HG02970 (cell line): ENCODE data around the gene CD274.
A peak's percentile ranks its signal among the peaks of the same experiment; 100 is the strongest.
"Not testable (repeated sequence)": the region's sequence is repeated elsewhere in the genome, so short reads cannot be mapped to it uniquely, and the experiment has no call there.

ENCODE experiments used
- ATAC-seq: cut with Tn5 transposase; IDR thresholded peaks from one replicate; pipeline ENCODE4 v1.9.1; 2021; ENCODE audit warnings: mild to moderate bottlenecking, moderate library complexity, moderate number of reproducible peaks; ENCODE audit not compliant: unreplicated experiment, low FRiP score

Gene CD274

DNA sequence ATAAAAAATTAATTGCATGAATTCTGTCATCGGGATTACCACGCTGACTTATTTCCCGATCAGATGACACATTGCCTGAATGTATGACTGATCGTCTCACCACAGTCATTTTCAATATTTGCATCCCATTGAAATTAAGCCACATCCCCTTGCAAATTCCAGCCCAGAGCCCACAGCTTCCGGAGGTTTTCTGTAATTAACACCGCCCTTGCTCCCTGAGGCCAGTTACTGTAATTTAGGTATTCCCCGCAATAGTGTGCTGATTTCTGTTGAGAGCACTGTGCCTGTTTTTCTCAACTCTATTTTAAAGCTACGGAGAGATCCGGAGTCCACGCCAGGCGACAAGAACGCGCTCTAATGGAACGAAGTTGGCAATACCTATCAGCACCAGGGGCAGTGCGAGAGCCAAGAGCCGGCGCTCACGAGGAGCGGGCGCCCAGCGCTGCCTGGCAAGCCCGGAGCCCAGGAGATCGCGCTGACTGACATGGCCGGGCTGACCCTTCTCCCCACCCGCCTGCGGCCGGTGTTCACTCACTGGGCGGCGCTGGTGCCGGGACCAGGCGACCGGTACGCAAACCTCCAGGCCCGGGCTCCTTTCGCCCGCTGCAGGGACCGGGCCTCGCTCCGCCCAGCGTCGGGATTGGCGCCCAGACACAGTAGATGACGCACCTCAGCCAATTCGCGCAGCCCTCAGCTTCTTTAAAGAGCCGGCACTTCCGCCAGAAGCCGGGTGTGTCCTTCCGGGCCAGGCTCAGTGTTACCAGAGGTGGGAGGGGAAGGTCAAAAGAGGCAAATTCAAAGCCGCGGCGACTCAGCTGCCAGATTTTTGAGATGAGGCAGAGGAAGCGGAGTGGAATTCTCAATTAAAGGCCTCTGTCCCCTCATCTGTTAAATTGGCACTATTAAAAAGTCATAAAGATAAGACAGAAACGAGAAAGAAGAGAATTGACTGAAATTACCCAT is 12.8 kb upstream of the CD274 start, which contains the start of gene PLGRKT:
Gene PLGRKT, minus strand, starts transcription at position 672 of the 963 bp plus-strand sequence. CDS start 5,948 bp downstream, outside the sequence.
- peak; percentile 85 for ATAC-seq

DNA sequence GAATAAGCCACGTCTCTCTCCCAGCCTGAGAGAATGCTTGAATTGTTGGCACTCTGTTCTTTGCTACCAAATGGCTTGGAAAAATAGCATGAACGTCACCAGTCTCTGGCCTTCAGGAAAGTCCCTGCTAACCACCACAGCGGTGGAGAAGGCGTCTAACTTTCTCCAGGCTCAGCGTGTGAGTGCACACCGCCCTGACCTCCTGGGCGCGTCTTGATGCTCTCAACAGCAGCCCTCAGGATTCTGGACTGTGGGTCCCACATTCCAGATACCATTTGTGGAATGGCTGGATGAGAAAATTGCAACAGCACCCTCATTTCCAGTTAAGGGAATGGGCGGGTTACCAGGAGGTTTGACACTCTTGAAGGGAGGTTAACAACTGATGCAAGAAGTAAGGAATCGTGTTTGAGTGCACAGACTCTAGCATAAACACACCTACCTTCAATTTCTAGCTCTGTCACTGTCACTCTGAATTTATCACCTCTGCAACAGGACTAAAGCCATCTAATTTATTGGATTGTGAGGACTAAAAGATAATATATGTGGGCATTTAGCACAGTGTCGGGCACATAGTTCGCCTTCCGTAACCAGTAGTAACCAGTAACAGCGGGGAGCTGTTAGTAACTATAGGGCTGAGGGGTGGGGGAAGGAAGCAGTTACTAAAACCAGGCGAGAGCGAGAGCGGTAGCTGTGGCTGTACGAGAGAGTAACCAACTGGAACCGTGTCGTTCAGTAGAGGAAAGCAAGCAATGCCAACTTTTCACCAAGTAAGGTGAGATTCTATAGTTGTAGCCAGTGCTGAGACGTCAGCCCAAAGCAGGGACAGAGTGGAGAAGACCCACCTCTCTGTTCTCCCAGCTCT is 11.8 kb upstream of the CD274 start:
- peak; percentile 35 for ATAC-seq

DNA sequence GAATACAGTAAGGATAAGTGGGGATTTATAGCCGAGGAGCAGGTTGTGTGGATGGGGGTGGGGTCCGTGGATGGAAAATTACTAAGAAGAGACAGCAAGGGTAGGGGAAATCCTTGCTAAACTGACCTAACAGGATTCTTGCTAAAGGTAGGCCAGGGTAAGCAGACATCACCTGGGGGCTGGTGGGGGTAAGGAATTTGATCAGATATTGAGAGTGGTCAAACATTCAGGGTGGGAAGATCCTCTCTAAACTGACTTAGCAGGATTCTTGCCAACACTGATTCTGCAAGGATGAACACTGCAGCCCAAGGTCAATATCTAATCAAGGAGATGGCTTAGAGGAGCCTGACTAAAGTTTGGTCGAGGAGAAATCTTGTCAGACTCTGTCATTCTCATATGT is 9.9 kb upstream of the CD274 start:
- ATAC-seq = no peak

DNA sequence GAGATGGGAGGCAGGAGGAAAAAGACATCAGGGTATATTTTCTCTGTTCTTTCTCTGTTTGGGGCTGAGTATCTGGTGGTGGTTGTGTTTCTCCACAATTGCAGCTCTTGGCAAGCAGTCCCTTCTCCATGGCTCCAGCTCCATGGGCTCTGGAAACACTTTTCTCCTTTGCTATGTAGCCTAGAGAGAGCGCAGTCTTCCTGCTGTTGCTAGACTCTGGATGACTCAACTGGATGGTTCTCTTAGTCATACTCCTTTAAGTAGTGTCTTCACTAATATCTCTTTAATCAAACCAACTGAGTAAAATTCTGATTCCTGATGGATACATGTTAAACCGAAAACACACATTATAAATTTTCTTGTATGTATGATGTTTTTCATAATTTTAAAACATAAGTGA is 9.3 kb upstream of the CD274 start:
- ATAC-seq = no peak

DNA sequence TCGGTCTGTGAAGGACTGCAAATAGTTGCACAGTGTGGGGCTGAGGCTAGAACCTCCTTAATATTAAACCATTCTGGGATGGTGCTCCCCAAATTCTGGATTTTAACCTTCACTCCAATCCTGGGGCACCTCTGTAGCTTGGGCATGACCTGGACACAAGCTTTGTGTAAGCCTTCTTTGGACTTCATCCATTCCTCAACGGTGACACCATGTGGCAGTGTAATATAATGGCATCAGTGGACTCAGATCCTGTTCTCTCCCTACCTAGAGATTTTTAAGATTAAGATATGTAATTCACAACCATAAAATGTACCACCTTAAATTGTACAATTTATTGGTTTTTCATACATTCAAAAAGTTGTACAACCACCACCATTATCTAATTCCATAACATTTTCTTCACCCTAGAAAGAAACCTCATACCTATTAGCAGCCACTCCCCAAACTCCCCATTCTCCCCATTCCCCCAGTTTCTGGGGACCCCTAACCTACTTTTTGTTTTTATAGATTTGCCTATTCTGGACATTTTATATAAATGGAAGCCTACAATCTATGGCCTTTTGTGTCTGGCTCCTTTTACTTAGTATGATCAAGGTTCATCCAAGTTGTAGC is 7.8 kb upstream of the CD274 start:
- no peak for ATAC-seq

DNA sequence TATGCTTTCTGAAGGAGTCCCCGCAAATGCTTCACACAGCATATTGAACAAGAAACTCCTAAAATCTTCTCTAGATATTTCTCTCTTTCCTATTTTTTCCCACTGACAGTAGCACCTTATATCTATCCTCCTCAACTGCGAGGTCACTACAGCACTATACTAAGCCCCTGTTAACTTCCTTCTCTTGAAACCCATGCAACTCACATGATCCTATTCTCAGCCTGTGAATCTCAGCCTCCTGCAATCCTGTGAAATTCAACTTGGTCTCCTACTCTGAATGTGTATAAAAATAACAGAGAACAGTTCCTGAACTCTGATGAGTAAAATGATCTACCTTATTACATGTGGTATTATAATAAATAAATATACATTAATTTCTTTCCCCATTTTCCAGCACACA is 6.5 kb upstream of the CD274 start:
- no peak for ATAC-seq

DNA sequence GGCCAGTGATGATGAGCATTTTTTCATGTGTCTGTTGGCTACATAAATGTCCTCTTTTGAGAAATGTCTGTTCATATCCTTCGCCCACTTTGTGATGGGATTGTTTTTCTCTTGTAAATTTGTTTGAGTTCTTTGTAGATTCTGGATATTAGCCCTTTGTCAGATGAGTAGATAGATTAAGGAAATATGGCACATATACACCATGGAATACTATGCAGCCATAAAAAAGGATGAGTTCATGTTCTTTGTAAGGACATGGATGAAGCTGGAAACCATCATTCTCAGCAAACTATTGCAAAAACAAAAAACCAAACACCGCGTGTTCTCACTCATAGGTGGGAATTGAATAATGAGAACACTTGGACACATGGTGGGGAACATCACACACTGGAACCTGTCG is 5.2 kb upstream of the CD274 start:
- ATAC-seq = not testable (repeated sequence)

DNA sequence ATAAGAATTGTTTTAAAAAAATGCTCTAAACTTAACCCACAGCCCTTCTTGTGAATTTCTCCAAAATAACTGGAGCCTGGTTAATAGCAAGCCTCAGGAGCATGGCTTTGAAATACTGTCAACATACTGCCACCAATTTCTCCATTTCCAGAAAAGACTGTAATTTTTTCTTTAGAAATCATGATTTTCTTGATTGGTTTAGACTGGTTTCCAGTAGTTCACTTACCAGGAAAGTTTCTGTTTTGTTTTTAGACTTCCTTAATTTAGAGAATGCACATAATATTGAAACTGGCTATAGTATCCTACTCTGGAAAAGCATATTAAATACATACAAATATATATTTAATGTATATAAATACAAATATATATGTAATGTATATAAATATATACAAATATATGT is 4.5 kb upstream of the CD274 start:
- ATAC-seq = no peak

DNA sequence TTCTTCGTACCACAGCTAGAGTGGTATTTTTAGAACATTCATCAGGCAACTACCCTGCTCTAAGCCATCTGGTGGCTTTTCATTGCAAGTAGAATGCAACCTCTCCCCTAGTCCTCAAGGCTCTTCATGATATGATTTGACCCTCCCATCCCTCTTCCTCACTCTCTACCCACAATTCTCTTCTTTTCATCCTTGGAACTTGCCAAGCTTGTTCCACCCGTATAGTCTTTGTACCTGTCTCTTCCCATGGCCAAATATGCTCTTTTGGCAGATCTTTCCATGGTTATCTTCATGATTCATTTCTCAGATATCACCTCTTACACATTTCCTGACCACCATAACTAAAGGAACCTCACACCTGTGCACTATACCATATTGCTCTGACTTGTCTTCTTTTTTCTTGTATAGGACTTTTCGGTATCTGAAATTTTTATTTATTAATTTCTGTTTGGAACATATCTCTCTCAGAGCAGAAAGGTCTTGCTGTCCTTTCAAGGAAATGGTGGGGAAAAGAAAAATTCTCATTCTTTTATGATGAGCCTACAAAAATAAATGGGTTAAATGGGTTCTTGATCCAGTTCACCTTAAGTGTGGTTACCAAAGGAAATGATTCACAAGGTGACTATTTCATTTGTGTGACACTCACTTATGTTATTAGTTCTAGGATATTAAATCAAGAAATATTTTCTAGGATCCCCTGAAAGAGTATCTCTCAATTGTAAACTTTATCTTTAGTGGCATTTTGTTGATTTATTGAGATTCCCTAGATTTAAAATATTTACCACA is 3.7 kb upstream of the CD274 start:
- ATAC-seq = no peak

DNA sequence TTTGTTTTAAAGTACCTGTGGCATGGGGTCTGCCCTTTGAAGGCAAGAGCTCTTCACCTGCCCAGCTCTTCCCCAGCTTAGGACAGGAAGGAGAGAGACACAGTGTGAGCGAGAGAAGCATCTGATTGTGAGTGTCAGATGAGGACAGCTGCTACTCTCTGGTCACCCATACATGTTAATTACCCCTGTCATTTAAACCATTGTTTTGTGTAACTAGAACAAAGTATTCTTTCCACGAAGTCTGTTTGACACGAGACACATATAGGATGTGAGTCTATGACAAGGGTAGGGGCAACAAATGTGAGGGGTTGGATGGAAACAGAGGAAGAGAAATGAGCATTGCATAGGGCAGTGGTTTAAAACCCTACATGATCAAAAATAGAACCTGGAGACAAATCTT is 3.0 kb upstream of the CD274 start:
- no peak for ATAC-seq

DNA sequence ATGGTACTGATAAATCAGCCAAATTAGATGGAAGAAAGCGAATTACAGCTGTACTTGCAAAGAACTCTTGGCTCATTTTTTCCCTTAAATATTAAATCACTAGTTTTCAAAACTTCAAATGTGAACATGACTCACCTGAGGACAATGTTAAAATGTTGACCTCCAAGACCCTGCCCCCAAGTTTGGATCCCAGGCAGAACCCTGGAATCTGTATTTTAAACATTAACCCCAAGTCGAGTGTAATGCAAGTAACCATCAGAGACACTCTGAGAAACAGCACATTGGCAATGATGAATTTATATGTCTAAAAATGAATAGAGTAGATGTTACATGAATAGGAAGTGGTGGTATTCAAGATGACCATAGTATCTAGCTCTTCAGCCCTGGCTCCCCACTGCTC is 2.3 kb upstream of the CD274 start:
- no peak for ATAC-seq

DNA sequence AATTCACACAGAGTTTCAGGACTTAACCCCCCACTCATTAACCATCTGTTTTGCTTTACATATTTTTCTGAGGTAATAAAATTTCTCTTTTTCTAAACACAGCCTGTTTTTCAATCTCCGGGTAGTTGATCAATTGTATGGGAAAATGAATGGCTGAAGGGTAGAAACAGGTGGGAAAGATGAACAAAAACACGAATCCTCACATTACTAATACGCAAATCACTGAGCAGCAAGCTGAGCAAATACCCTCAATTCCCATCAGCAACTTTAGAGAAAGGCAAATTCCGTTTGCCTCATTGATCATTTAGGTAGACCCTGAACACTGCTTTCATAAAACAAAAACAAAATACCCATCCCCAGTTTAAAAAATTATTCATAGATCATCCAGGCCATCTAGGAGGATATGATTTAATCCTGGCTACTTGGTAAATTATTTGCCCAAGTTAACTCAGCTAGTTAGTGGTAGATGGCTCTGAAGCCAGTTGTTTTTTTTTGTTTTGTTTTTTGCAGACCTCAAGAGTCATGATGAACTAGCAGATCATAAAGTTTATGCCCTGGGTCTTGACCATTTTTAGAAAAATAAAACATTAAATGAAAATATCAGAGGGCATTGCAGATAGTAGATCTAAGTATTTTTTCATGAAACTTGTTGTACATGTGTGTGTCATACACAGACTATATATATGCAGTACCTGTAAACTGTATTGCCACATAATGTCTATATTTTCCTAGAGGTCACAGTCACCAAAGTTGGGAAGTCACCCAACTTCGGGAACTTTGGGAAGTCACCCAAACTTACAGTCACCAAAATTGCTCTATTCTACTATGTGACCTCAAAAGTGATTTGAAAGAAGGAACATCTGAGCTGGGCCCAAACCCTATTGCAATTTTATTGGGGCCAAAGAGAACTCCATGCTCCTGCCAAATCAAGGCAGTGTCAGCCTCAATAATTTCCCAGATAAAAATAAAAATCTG is 1.6 kb upstream of the CD274 start:
- ATAC-seq = no peak

DNA sequence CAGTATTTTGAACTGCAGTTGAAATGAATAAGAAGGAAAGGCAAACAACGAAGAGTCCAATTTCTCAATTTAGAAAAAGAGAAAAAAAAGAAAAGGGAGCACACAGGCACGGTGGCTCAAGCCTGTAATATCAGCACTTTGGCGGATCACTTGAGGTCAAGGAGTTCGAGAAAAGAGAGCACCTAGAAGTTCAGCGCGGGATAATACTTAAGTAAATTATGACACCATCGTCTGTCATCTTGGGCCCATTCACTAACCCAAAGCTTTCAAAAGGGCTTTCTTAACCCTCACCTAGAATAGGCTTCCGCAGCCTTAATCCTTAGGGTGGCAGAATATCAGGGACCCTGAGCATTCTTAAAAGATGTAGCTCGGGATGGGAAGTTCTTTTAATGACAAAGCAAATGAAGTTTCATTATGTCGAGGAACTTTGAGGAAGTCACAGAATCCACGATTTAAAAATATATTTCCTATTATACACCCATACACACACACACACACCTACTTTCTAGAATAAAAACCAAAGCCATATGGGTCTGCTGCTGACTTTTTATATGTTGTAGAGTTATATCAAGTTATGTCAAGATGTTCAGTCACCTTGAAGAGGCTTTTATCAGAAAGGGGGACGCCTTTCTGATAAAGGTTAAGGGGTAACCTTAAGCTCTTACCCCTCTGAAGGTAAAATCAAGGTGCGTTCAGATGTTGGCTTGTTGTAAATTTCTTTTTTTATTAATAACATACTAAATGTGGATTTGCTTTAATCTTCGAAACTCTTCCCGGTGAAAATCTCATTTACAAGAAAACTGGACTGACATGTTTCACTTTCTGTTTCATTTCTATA is 602 bp upstream of the CD274 start:
- no peak for ATAC-seq

DNA sequence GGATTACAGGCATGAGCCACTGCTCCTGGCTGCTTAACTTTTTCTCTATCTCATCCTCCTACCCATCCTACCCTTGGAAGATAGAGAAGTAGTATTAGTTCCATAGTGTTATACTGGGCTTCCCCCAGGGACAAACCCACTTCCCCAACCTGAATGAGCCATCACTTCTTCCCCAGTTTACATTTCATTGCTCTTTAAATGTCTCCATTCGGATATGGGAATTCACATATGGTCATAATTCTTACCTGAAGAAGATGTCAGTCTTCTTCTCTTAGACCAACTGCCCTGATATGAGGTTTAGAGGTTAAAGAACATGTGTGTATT is 1.9 kb downstream of the CD274 start:
- no peak for ATAC-seq

DNA sequence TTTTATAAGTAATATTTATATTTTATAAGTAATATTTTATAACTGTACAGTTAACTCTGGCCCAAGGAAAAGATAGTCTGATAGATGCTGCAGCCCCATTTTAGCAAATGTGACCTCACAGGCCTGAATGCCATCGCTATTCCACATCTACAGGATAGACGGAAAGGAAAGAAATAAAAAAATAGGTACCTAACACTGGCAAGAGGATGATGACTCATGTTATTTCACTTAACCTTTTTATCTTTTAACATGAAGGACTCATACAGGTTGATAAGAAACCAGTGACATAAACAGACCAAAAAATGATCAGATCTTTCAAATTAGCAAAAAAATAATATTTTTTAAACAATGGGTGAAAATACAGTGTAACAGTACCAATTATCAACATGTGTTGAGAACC is 2.7 kb downstream of the CD274 start:
- no peak for ATAC-seq

DNA sequence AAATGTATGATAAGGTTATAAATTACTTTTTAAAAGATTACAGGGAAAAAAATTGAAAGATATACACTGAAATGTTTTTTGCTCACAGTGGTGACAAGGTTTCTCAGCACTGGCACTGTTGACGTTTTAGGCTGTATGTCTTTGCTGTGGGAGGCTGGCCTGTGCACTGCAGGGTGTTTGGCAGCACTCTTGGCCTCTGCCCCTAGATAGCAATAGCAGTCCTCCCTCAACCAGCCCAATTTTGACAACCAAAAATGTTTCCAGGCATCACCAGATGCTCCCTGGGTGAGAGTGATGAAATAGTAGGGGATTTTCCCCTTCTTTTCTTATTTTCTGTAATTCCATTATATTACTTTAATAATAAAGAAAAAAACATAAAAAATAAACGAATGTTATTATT is 3.3 kb downstream of the CD274 start:
- ATAC-seq = no peak

DNA sequence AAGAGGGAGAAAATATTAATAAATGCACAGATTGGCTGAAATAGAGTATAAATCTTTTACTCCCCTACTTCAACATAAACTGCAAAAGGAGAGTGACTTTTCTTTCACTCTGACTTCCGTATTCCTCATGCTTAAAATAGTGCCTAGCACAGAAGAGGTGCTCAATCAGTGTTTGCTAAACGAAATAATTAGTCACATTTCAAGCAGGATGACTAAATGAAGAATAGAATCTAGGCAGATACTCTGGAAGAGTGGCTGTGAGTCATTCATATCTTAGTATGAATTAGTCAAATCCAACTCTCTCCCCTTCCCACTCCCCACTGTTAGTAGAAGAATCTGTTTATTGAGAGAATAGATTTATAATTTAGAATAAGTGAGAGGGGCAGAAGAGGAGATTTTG is 4.8 kb downstream of the CD274 start:
- no peak for ATAC-seq

DNA sequence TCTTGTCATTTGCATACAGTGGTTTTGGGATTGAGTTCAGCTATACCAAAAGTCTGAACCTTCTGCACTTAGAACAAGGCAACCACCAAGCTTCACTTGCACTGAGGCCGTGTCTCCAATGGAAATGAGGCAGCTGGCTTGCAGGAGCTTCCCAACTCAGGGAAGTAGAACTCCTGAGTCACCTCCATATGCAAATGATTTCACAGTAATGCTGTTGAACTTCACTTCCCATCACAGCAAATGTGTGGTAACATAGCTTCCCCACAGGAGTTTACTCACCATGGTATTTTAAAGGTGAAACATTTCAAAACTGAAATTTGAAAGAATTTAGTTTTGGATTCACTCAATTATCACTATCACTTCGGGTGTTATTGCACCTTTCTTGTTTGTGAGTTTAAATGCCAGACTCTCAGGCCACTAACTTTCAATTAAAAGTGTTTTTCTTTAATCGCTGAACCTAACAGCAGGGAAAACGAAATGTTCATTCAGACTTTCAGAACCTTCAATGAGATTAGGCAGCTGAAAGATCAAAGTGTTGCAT is 9.0 kb downstream of the CD274 start:
- ATAC-seq = no peak
